ENCODE results near the gene LRCH2.

GRCh38 chrX:115255003-115255402, 21.1 kb upstream of the LRCH2 start:
- TF ChIP-seq ZFX (CRISPR knock-in tag; IDR thresholded peaks at IDR 0.05) (no peak), CTCF (IDR thresholded peaks at IDR 0.05 in 2 of 3, conservative IDR thresholded peaks at IDR 0.05 in 1 of 3; ENCODE audit: insufficient read depth in 2 of 3, low read depth in 1 of 3, low read length in 3 of 3) (no peak), MTA3 (IDR thresholded peaks at IDR 0.05; ENCODE audit: borderline replicate concordance) (no peak), FOXK2 (conservative IDR thresholded peaks at IDR 0.05 in 1 of 2, IDR thresholded peaks at IDR 0.05 in 1 of 2; ENCODE audit: low read depth in 2 of 2) (no peak), KDM4B (IDR thresholded peaks at IDR 0.05; ENCODE audit: borderline replicate concordance in 2 of 2, low read depth in 1 of 2) (no peak)
- TF ChIP-seq, protein P1, sequence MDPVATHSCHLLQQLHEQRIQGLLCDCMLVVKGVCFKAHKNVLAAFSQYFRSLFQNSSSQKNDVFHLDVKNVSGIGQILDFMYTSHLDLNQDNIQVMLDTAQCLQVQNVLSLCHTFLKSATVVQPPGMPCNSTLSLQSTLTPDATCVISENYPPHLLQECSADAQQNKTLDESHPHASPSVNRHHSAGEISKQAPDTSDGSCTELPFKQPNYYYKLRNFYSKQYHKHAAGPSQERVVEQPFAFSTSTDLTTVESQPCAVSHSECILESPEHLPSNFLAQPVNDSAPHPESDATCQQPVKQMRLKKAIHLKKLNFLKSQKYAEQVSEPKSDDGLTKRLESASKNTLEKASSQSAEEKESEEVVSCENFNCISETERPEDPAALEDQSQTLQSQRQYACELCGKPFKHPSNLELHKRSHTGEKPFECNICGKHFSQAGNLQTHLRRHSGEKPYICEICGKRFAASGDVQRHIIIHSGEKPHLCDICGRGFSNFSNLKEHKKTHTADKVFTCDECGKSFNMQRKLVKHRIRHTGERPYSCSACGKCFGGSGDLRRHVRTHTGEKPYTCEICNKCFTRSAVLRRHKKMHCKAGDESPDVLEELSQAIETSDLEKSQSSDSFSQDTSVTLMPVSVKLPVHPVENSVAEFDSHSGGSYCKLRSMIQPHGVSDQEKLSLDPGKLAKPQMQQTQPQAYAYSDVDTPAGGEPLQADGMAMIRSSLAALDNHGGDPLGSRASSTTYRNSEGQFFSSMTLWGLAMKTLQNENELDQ (CRISPR knock-in tag; IDR thresholded peaks at IDR 0.05; ENCODE audit: borderline replicate concordance) = no peak

All from K562 (cell line).